HG03378 (cell line): ENCODE measurements around the gene CEACAM5.

Source experiments
- ATAC-seq: cut with Tn5 transposase; IDR thresholded peaks from one replicate; pipeline ENCODE4 v1.9.1; 2021; ENCODE audit warnings: mild to moderate bottlenecking, moderate library complexity; ENCODE audit not compliant: unreplicated experiment

The CEACAM5 gene

GRCh38 chr19:41708481-41708880 is at the start of gene CEACAM5:
Gene CEACAM5, plus strand, starts transcription at chr19:41708626. Its CDS starts 106 bp downstream, at chr19:41708732.
- no peak for ATAC-seq

- no peak for ATAC-seq
Observed at GRCh38 chr19:41666075-41666474, 42.4 kb upstream of the CEACAM5 start.

- no peak for ATAC-seq
Observed at GRCh38 chr19:41668315-41668714, 40.1 kb upstream of the CEACAM5 start.

GRCh38 chr19:41670755-41671154 is 37.7 kb upstream of the CEACAM5 start:
- ATAC-seq = no peak

GRCh38 chr19:41671486-41671885 is 36.9 kb upstream of the CEACAM5 start:
- ATAC-seq = no peak

GRCh38 chr19:41682437-41682836 is 26.0 kb upstream of the CEACAM5 start:
- ATAC-seq = no peak

- no peak for ATAC-seq
Observed at GRCh38 chr19:41687419-41687818, 21.0 kb upstream of the CEACAM5 start.

- no peak for ATAC-seq
Observed at GRCh38 chr19:41688098-41688497, 20.3 kb upstream of the CEACAM5 start, which contains the start of gene CEACAM7. Gene CEACAM7, minus strand, starts transcription at chr19:41688270. Its CDS starts 105 bp downstream, at chr19:41688165.

GRCh38 chr19:41688687-41689086 is 19.7 kb upstream of the CEACAM5 start:
- no peak for ATAC-seq

GRCh38 chr19:41689993-41690800 is 18.2 kb upstream of the CEACAM5 start:
- ATAC-seq = no peak

GRCh38 chr19:41690801-41691065 is 17.7 kb upstream of the CEACAM5 start:
- no peak for ATAC-seq

- ATAC-seq = no peak
Observed at GRCh38 chr19:41691268-41691970, 17.0 kb upstream of the CEACAM5 start.

- no peak for ATAC-seq
Observed at GRCh38 chr19:41694196-41694595, 14.2 kb upstream of the CEACAM5 start.

GRCh38 chr19:41694831-41695635 is 13.4 kb upstream of the CEACAM5 start:
- no peak for ATAC-seq

GRCh38 chr19:41695745-41696144 is 12.7 kb upstream of the CEACAM5 start:
- ATAC-seq = no peak

GRCh38 chr19:41696402-41697197 is 11.8 kb upstream of the CEACAM5 start:
- no peak for ATAC-seq

- ATAC-seq = no peak
Observed at GRCh38 chr19:41697198-41697855, 11.1 kb upstream of the CEACAM5 start.

GRCh38 chr19:41698746-41699230 is 9.6 kb upstream of the CEACAM5 start:
- no peak for ATAC-seq

- ATAC-seq = no peak
Observed at GRCh38 chr19:41699231-41699967, 9.0 kb upstream of the CEACAM5 start.
